HCT116 (cell line): Measurements from ENCODE around the gene GOLGA1.

Source experiments
- CTCF ChIP-seq, 3 experiments: fragments of 200-600 bp in 1 of 3; sonication (generic) in 1 of 3; IDR thresholded peaks in 2 of 3; conservative IDR thresholded peaks in 1 of 3; 2 replicates each; pipeline ENCODE4 v1.5.1; 2012 to 2017; ENCODE audit warnings: low read depth in 2 of 3, low read length in 2 of 3, antibody characterized with exemption in 1 of 3, borderline replicate concordance in 1 of 3, control low read depth in 1 of 3, mild to moderate bottlenecking in 1 of 3, mixed read lengths in 1 of 3, mixed run types in 1 of 3, moderate library complexity in 1 of 3; ENCODE audit not compliant: insufficient read depth in 1 of 3
- EZH2 ChIP-seq: fragments of 200-600 bp; sonication (generic); IDR thresholded peaks from 2 replicates; pipeline ENCODE4 v1.6.1; 2017; ENCODE audit warnings: antibody characterized with exemption, mixed run types
- EZH2phosphoT487 ChIP-seq: fragments of 200-600 bp; IDR thresholded peaks from 2 replicates; pipeline ENCODE4 v1.6.1; 2018; ENCODE audit warnings: antibody characterized with exemption, borderline replicate concordance
- RAD21 ChIP-seq: IDR thresholded peaks from 2 replicates; pipeline ENCODE4 v1.6.1; 2012; ENCODE audit warnings: low read depth, mild to moderate bottlenecking
- REST ChIP-seq: IDR thresholded peaks from 2 replicates; pipeline ENCODE4 v1.6.1; 2012; ENCODE audit warnings: low read depth
- YY1 ChIP-seq: IDR thresholded peaks from 2 replicates; pipeline ENCODE4 v1.6.1; 2011; ENCODE audit warnings: low read length, low read depth, moderate library complexity, mild to moderate bottlenecking; ENCODE audit not compliant: insufficient replicate concordance; ENCODE audit errors: extremely low read depth
- ZBTB33 ChIP-seq: IDR thresholded peaks from 2 replicates; pipeline ENCODE4 v1.6.1; 2011; ENCODE audit warnings: mild to moderate bottlenecking, low read length, moderate library complexity; ENCODE audit not compliant: insufficient replicate concordance; ENCODE audit errors: extremely low read depth
- ZNF274 ChIP-seq: fragments of 200-500 bp; sonication (Bioruptor generic); IDR thresholded peaks from 2 replicates; pipeline ENCODE4 v1.6.1; 2014; ENCODE audit warnings: mild to moderate bottlenecking, low read depth, low read length, inconsistent platforms

- TF ChIP-seq EZH2 (no peak), REST (no peak), CTCF (IDR thresholded peaks at IDR 0.05 in 2 of 3, conservative IDR thresholded peaks at IDR 0.05 in 1 of 3; ENCODE audit: borderline replicate concordance in 1 of 3, insufficient read depth in 1 of 3, low read depth in 2 of 3, low read length in 2 of 3) (no peak), YY1 (no peak), EZH2phosphoT487 (no peak), RAD21 (no peak), ZBTB33 (no peak), ZNF274 (no peak)
Measured at GRCh38 chr9:124882231-124882630, 58.7 kb downstream of the GOLGA1 start.
